OCI-LY7 (cell line): ENCODE measurements around the gene C1orf198.

Source experiments
- CTCF ChIP-seq: fragments of 200-600 bp; sonication (generic); conservative IDR thresholded peaks from 2 replicates; pipeline ENCODE4 v1.5.1; 2014; ENCODE audit warnings: mild to moderate bottlenecking, antibody characterized with exemption, low read length, moderate library complexity, mixed read lengths
- EZH2phosphoT487 ChIP-seq: fragments of 200-600 bp; sonication (generic); IDR thresholded peaks from 2 replicates; pipeline ENCODE4 v1.6.1; 2018; ENCODE audit warnings: low read depth, borderline replicate concordance, mild to moderate bottlenecking, mixed run types, antibody characterized with exemption, low read length, moderate library complexity, mixed read lengths

DNA sequence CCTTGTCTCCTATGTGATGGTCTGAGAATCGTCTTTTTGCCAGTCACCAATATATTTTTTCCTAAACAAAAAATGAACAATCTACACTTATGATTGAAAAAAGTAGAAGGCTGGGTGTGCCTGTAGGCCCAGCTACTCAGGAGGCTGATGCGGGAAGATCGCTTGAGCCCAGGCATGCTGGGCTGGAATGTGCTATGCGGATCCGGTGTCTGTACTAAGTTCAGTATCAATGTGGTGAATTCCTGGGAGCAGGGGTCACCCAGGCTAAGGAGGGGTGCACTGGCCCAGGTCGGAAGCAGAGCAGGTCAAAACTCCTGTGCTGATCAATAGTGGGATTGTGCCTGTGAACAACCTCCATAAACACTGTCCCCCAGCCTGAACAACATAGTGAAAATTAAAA lies 25.7 kb upstream of the C1orf198 start:
- TF ChIP-seq EZH2phosphoT487 (no peak), CTCF (no peak)
